ENCODE measurements around the gene ALK. TPM values are rescaled to one million over a fixed set of nuclear protein-coding genes. Genes with fewer than 3 reads are reported as not detected.

The ALK gene
- total RNA-seq, 4 donors from 2014 or later = 0.66 TPM; not detected in 3

GRCh38 chr2:29726976-29727375 lies 194.4 kb downstream of the ALK start:
- no peak overlapping the region for H3K4me3 ChIP-seq (ENCODE audit: low read depth, poor library complexity, severe bottlenecking)
- peak in 1 of 2 donors; percentile 8 for DNase-seq (ENCODE audit: low spot score in 2 of 2)
- no peak for TF ChIP-seq POLR2A (IDR thresholded peaks at IDR 0.05)
- TF ChIP-seq, protein P1, sequence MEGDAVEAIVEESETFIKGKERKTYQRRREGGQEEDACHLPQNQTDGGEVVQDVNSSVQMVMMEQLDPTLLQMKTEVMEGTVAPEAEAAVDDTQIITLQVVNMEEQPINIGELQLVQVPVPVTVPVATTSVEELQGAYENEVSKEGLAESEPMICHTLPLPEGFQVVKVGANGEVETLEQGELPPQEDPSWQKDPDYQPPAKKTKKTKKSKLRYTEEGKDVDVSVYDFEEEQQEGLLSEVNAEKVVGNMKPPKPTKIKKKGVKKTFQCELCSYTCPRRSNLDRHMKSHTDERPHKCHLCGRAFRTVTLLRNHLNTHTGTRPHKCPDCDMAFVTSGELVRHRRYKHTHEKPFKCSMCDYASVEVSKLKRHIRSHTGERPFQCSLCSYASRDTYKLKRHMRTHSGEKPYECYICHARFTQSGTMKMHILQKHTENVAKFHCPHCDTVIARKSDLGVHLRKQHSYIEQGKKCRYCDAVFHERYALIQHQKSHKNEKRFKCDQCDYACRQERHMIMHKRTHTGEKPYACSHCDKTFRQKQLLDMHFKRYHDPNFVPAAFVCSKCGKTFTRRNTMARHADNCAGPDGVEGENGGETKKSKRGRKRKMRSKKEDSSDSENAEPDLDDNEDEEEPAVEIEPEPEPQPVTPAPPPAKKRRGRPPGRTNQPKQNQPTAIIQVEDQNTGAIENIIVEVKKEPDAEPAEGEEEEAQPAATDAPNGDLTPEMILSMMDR (IDR thresholded peaks at IDR 0.05) = no peak
- intact Hi-C loops (cut with DNase I; ENCODE audit: low total_unique reads) = no loop called here
- 55 to 63% methylated on average over 2 of the region's 2 CpGs for WGBS, 2 donors

GRCh38 chr2:29725610-29726009 lies 195.8 kb downstream of the ALK start:
- no peak for DNase-seq (ENCODE audit: low spot score in 2 of 2)
- 48 to 69% methylated on average over 2 of the region's 2 CpGs for WGBS, 2 donors
- no peak overlapping the region for H3K4me3 ChIP-seq (ENCODE audit: low read depth, poor library complexity, severe bottlenecking)
- intact Hi-C loops (cut with DNase I; ENCODE audit: low total_unique reads) = no loop called here
- no peak for TF ChIP-seq POLR2A (IDR thresholded peaks at IDR 0.05)
- TF ChIP-seq, protein P1 (IDR thresholded peaks at IDR 0.05) = no peak

DNA sequence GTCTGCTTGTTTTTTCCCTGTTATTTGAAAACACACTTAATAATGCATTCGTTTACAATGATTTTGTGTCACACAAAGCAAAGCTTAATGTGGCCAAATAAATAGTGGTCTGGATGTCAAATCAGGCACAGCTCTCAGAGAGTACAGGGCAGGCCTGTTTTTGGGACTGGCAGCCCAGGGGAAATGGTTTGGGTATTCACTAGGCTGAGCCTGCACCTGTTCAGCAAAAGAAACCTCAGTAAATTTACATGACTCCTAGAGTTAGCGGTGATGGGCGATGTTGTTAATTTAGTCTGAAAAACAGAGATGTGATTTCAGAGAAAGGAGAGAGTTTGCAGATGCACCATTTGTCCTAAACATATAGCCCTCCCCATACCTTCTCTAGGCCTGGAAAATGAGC lies 197.1 kb downstream of the ALK start:
- DNase-seq (ENCODE audit: low spot score in 2 of 2) = peak in 1 of 2 donors; percentile 28
- 62 to 72% methylated on average over 3 of the region's 3 CpGs for WGBS, 2 donors
- intact Hi-C loops (cut with DNase I; ENCODE audit: low total_unique reads) = no loop called here
- no peak overlapping the region for H3K4me3 ChIP-seq (ENCODE audit: low read depth, poor library complexity, severe bottlenecking)
- TF ChIP-seq, protein P1 (IDR thresholded peaks at IDR 0.05) = no peak
- no peak for TF ChIP-seq POLR2A (IDR thresholded peaks at IDR 0.05)

DNA sequence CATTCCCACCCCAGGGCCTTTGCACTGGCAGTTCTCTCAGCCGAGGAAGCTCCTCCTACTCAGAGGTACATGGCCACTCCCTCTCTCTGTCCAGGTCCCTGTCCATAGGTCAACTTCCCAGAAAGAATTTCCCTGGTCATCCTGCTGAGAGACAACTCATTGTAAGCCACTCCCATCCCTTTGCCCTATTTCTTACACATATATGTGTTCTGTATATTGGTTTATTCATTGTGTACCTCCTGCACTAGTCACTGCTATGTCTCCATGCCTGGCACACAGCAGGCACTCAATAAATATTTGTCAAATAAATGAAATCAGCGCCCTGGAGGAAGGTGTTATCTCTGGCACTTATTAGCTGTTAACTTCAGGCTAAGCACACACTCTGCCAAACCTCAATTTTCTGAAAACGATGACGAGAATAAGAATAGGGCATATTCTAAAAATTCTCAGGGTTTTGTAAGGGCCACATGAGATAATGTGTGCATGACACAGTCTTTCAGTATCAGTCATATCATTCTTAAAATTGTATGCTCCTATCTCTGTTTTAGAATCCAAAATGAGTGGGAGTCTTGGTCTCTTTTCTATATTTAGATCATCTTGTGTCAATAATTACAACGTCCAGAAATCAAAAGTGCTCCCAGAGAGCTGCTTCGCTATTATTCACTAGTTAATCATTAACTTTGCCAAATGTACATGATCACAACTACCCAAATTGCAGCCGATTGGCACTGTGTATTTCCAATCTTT lies 198.0 kb downstream of the ALK start:
- WGBS, 2 donors = 36 to 39% methylated on average over 7 of the region's 7 CpGs
- intact Hi-C loops (cut with DNase I; ENCODE audit: low total_unique reads) = no loop called here
- H3K4me3 ChIP-seq (ENCODE audit: low read depth, poor library complexity, severe bottlenecking) = no peak overlapping the region
- DNase-seq (ENCODE audit: low spot score in 2 of 2) = no peak
- no peak for TF ChIP-seq POLR2A (IDR thresholded peaks at IDR 0.05)
- TF ChIP-seq, protein P1 (IDR thresholded peaks at IDR 0.05) = no peak

- TF ChIP-seq, protein P1 (IDR thresholded peaks at IDR 0.05) = no peak
- no peak for TF ChIP-seq POLR2A (IDR thresholded peaks at IDR 0.05)
- no peak overlapping the region for H3K4me3 ChIP-seq (ENCODE audit: low read depth, poor library complexity, severe bottlenecking)
- intact Hi-C loops (cut with DNase I; ENCODE audit: low total_unique reads) = no loop called here
- WGBS, 2 donors = 62 to 67% methylated on average over 3 of the region's 3 CpGs
- peak in 1 of 2 donors; percentile 45 for DNase-seq (ENCODE audit: low spot score in 2 of 2)
Observed at GRCh38 chr2:29719639-29720038, 201.7 kb downstream of the ALK start.
